ENCODE results near the gene PTCH1.

The PTCH1 gene

DNA sequence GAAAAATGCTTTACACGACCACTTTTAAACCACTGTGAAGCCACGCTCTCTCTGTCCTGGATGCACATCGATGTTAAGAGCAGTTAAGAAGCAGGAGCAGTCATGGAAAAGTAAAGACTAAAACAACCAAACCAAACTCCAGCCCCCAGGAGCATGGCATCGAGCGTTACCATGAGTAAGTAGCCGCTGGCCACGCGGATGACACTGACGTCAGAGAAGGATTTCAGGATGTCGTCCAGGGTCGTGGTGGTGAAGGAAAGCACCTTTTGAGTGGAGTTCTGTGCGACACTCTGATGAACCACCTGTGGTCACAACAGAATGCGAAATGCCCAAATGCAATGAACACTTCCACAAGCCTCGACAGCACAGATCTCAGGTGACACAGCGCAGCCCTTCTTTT, 38.9 kb downstream of the PTCH1 start:
- TF ChIP-seq, protein P1, sequence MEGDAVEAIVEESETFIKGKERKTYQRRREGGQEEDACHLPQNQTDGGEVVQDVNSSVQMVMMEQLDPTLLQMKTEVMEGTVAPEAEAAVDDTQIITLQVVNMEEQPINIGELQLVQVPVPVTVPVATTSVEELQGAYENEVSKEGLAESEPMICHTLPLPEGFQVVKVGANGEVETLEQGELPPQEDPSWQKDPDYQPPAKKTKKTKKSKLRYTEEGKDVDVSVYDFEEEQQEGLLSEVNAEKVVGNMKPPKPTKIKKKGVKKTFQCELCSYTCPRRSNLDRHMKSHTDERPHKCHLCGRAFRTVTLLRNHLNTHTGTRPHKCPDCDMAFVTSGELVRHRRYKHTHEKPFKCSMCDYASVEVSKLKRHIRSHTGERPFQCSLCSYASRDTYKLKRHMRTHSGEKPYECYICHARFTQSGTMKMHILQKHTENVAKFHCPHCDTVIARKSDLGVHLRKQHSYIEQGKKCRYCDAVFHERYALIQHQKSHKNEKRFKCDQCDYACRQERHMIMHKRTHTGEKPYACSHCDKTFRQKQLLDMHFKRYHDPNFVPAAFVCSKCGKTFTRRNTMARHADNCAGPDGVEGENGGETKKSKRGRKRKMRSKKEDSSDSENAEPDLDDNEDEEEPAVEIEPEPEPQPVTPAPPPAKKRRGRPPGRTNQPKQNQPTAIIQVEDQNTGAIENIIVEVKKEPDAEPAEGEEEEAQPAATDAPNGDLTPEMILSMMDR (conservative IDR thresholded peaks at IDR 0.05; ENCODE audit: control insufficient read depth, insufficient read depth, low read depth, low read length): no peak
- DNase-seq (ENCODE audit: low read depth): no peak
- no peak overlapping the region for H3K4me3 ChIP-seq (ENCODE audit: control insufficient read depth, low read depth, low read length)

DNA sequence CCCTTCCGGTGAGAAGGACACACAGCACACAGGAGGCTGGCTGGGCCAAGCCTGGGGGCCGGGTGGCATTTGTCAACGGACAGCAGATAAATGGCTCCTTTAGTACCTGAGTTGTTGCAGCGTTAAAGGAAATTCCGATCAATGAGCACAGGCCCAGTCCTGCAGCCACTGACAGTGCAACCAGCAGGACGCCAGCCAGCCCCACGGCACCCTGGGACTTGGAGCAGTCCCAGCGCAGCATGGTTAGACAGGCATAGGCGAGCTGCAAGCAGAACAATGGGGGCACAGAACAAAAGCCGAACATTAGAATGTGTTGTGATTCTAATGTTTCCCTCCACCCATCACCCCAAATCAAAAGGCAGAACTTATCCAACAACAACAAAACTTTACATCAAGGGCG, 39.3 kb downstream of the PTCH1 start:
- TF ChIP-seq, protein P1 (conservative IDR thresholded peaks at IDR 0.05; ENCODE audit: control insufficient read depth, insufficient read depth, low read depth, low read length): no peak
- no peak overlapping the region for H3K4me3 ChIP-seq (ENCODE audit: control insufficient read depth, low read depth, low read length)
- DNase-seq (ENCODE audit: low read depth): no peak

DNA sequence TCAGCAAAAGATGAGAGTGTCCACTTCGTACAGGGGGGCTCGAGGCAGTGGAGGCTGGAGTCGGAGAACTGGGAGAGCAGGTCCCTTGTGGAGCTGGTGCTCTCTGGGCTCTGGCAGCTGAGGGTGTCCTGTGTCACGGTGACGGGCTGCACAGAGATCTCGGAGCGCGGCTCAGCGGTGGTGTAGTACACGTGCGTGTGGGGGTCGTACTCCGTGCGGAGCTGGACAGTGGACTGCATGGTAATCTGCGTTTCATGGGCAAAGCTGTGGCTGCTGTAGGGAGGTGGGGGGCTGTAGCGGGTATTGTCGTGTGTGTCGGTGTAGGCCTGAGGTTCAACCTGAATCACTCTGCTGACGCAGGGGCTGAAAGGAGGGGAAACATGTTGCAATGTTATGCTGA, 48.0 kb downstream of the PTCH1 start:
- no peak overlapping the region for H3K4me3 ChIP-seq (ENCODE audit: control insufficient read depth, low read depth, low read length)
- no peak for DNase-seq (ENCODE audit: low read depth)
- TF ChIP-seq, protein P1 (conservative IDR thresholded peaks at IDR 0.05; ENCODE audit: control insufficient read depth, insufficient read depth, low read depth, low read length): no peak

DNA sequence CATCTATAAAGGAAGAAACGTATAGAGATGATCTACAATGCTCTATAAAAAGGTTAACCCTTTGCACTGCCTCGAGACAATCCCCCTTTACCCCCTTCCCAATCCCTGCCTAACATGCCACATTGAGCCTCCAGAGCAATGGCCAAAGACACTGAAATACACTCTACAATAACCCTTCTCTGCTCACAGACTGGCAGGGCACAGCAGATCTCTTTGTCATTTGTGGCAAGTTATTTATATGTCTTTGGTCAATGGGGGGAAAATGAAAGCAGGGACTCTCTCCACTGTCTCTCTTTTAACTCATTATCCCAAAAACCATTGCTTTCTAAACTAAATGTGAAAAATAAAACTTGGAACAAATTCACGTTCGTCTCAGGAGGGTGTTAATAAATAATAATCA, 51.7 kb downstream of the PTCH1 start:
- DNase-seq (ENCODE audit: low read depth): no peak
- TF ChIP-seq, protein P1 (conservative IDR thresholded peaks at IDR 0.05; ENCODE audit: control insufficient read depth, insufficient read depth, low read depth, low read length): no peak
- H3K4me3 ChIP-seq (ENCODE audit: control insufficient read depth, low read depth, low read length): no peak overlapping the region

DNA sequence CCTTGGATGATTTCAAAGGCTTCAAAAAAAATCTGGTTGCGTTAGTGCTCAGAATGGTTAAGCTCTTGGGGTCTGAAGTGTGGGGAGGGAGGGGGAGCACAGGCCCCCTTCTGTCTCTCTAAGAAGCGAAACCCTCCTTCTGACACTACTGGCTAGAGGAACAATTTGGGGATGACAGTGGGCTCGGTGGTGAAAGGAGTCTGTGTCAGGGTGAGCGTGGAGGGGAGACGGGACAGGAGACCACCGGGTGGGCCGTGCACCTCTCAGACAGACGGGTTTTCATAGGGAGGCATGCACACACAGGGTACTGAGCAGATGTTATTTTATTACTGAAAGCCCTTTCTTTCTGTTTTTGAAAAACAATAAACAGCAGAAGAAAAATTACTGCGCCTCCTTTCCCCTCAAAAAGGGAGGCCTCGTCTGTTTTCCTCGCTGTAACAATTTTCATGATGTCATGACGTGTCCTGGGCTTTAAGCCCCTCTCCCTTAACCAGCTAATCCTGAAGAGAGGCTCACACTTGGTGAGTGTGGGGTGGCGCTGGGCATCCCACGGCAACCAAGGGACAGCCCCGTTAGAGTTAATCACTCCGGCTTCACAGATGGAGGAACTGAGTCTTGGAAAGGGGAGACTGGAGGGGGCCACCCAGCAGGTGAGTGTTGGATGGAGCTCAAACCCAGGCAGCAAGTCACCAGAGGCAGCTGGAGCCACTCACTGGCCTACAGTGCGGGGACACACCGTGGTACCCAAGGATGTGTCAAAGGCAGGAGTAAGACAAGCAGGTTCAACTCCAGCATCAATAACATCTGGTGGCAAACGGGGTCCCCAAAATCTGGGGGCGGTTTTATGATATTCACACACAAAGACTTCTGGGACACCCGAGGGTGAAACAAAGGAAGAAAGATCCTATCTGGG, 53.4 kb downstream of the PTCH1 start:
- TF ChIP-seq, protein P1 (conservative IDR thresholded peaks at IDR 0.05; ENCODE audit: control insufficient read depth, insufficient read depth, low read depth, low read length): no peak
- no peak for DNase-seq (ENCODE audit: low read depth)
- peak overlapping the region; percentile 34 for H3K4me3 ChIP-seq (ENCODE audit: control insufficient read depth, low read depth, low read length)

DNA sequence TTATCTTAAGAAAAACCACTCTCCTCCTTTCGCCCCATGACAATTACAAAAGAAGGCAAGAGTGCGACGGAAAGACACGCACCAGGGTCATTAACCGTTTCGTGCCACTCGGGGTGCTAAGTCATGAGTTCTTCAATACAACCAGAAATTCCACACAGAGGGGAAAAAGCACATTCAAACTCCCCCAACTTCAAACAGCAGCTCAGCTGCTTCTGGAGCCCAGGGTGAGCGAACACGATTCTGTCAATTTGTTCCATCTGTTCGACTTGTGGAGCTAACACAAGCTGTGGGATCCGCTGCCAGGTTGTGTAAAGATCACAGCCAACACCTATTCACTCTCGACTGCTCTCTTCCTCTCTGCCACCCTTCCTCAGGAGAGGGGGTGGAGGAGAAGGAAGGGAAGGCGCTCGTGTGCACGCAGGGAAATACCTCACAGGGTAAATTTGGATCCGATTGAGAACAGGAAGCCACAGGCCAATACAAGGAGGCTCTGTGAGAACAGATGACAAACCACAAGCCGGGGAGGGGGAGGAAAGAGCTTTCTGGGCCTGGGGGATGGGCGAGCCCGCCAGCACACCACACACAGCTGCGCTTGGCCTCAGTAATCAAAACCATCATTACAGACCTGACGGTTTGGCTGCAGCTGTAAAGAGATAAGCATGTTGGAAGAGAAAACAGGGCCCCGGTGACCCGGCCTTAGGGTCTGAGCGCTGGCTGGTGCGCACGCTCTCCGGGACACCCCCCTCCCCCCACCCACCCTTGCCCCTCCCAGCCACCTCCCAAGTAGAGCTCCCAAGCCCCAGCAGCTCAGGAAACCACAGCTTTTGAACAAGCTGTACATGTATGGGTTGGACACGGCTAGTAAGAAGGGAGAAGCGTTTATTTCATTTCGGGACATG, 54.3 kb downstream of the PTCH1 start:
- TF ChIP-seq, protein P1 (conservative IDR thresholded peaks at IDR 0.05; ENCODE audit: control insufficient read depth, insufficient read depth, low read depth, low read length): no peak
- DNase-seq (ENCODE audit: low read depth): peak; percentile 87
- H3K4me3 ChIP-seq (ENCODE audit: control insufficient read depth, low read depth, low read length): peak overlapping the region; percentile 34
